Ectodermal cell (in vitro differentiated cells): ENCODE data around the gene GPHN.
"Not testable (repeated sequence)": the region's sequence is repeated elsewhere in the genome, so short reads cannot be mapped to it uniquely, and the experiment has no call there.

ENCODE experiments used
- H3K27ac ChIP-seq: 2 replicates; pipeline ENCODE4 v1.7.0; 2013; ENCODE audit warnings: mild to moderate bottlenecking, low read depth, low read length; ENCODE audit not compliant: insufficient read depth, poor library complexity, severe bottlenecking
- H3K27me3 ChIP-seq: 2 replicates; pipeline ENCODE4 v1.7.0; 2013; ENCODE audit warnings: mild to moderate bottlenecking, low read length; ENCODE audit not compliant: insufficient read depth, control insufficient read depth, poor library complexity, severe bottlenecking
- H3K36me3 ChIP-seq: one replicate; pipeline ENCODE4 v1.7.0; 2013; ENCODE audit warnings: low read length; ENCODE audit not compliant: control insufficient read depth, insufficient read depth
- H3K4me1 ChIP-seq: one replicate; pipeline ENCODE4 v1.7.0; 2013; ENCODE audit warnings: low read length; ENCODE audit not compliant: control insufficient read depth, insufficient read depth
- H3K4me3 ChIP-seq: 2 replicates; pipeline ENCODE4 v1.7.0; 2013; ENCODE audit warnings: low read depth, low read length, control low read depth; ENCODE audit not compliant: insufficient read depth
- H3K9me3 ChIP-seq: 2 replicates; pipeline ENCODE4 v1.7.0; 2013; ENCODE audit warnings: mild to moderate bottlenecking, low read length, moderate library complexity; ENCODE audit not compliant: control insufficient read depth
- WGBS, 2 experiments: methylation state at CpG; one replicate each; pipeline ENCODE4 v1.1.7; 2013; ENCODE audit warnings: missing lambda C conversion rate in 2 of 2; 5-methylcytosine and 5-hydroxymethylcytosine counted together

The GPHN gene

GRCh38 chr14:66530526-66530925, 22.6 kb downstream of the GPHN start:
- Histone ChIP-seq H3K27me3 (no peaks in the 10 kb centered on the region), H3K36me3 (no peaks in the 10 kb centered on the region), H3K27ac (no peak overlapping the region), H3K9me3 (no peaks in the 10 kb centered on the region), H3K4me1 (no peaks in the 10 kb centered on the region), H3K4me3 (no peak overlapping the region)
- 92 to 93% methylated on average over 9 of the region's 9 CpGs for WGBS, 2 experiments

- H3K27ac ChIP-seq = no peak overlapping the region
- 44 to 58% methylated on average over 3 of the region's 3 CpGs for WGBS, 2 experiments
- no peak overlapping the region for H3K4me3 ChIP-seq
- H3K4me1 ChIP-seq = no peaks in the 10 kb centered on the region
- no peaks in the 10 kb centered on the region for H3K27me3 ChIP-seq
- no peaks in the 10 kb centered on the region for H3K9me3 ChIP-seq
- no peaks in the 10 kb centered on the region for H3K36me3 ChIP-seq
Observed at GRCh38 chr14:66539034-66539433, 31.1 kb downstream of the GPHN start.

DNA sequence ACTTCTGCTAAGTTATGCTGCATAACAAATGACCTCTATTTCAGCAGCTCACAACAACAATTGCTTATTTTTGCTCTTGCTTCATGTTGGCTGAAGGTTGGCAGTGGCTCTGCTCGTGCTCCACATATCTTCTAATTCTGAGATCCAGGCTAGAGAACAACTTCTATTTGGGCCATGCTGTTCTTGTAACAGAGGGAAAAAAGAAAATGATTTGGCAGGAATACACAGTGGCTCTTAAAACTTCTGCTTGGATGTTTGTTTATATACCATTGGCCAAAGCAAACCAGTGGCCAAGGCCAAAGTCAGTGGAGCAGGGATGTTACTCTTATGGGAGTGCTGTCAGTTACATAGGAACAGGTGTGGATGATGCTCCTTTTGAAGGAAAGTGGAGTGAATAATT, 32.1 kb downstream of the GPHN start:
- Histone ChIP-seq H3K4me3 (no peak overlapping the region), H3K4me1 (no peaks in the 10 kb centered on the region), H3K36me3 (no peaks in the 10 kb centered on the region), H3K27me3 (no peaks in the 10 kb centered on the region), H3K9me3 (no peaks in the 10 kb centered on the region), H3K27ac (no peak overlapping the region)
- 92 to 93% methylated on average over 1 of the region's 1 CpG for WGBS, 2 experiments

GRCh38 chr14:66541627-66542026, 33.7 kb downstream of the GPHN start:
- no peak overlapping the region for H3K27ac ChIP-seq
- H3K27me3 ChIP-seq = no peaks in the 10 kb centered on the region
- H3K9me3 ChIP-seq = no peaks in the 10 kb centered on the region
- no peaks in the 10 kb centered on the region for H3K36me3 ChIP-seq
- no peaks in the 10 kb centered on the region for H3K4me1 ChIP-seq
- 91 to 96% methylated on average over 3 of the region's 3 CpGs for WGBS, 2 experiments
- no peak overlapping the region for H3K4me3 ChIP-seq

DNA sequence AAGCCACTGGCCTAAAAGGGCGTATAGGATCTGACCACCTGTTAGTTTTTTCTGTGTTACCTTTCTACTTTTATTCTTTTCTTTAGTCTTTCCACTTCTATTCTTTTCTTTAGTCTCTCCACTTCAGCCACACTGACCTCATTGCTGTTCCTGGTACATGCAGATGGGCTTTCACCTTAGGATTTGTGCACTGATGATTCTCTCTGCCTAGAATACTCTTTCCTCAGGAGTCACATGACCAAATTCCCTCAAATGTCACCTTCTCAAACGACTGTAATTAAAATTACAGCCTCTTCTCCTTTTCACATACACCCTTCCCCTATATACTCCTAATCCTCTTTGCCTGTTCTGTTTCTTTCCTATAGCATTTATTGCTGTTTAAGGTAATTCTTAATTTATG, 36.0 kb downstream of the GPHN start:
- Histone ChIP-seq H3K9me3 (peaks cover 2% of the 10 kb centered on the region), H3K27ac (no peak overlapping the region), H3K4me1 (no peaks in the 10 kb centered on the region), H3K36me3 (no peaks in the 10 kb centered on the region), H3K4me3 (no peak overlapping the region), H3K27me3 (no peaks in the 10 kb centered on the region)
- 83 to 90% methylated on average over 2 of the region's 2 CpGs for WGBS, 2 experiments

DNA sequence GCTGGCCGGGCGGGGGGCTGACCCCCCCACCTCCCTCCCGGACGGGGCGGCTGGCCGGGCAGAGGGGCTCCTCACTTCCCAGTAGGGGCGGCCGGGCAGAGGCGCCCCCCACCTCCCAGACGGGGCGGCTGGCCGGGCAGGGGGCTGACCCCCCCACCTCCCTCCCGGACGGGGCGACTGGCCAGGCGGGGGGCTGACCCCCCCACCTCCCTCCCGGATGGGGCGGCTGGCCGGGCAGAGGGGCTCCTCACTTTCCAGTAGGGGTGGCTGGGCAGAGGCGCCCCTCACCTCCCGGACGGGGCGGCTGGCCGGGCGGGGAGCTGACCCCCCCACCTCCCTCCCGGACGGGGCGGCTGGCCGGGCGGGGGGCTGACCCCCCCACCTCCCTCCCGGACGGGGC, 37.2 kb downstream of the GPHN start:
- not testable (repeated sequence) for H3K4me3 ChIP-seq, H3K4me1 ChIP-seq, H3K9me3 ChIP-seq, H3K36me3 ChIP-seq, H3K27ac ChIP-seq, H3K27me3 ChIP-seq
- WGBS, 2 experiments = 97% methylated on average over 7 of the region's 32 CpGs; no CpG with 5 or more reads in 1 of the 2 experiments

DNA sequence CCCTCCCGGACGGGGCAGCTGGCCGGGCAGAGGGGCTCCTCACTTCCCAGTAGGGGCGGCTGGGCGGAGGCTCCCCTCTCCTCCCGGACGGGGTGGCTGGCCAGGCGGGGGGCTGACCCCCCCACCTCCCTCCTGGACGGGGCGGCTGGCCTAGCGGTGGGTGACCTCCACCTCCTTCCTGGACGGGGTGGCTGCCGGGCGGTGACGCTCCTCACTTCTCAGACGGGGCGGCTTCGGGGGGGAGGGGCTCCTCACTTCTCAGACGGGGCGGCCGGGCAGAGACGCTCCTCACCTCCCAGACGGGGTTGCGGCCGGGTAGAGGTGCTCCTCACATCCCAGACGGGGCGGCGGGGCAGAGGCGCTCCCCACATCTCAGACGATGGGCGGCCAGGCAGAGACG, 37.8 kb downstream of the GPHN start:
- H3K27me3 ChIP-seq, H3K4me1 ChIP-seq, H3K36me3 ChIP-seq, H3K4me3 ChIP-seq, H3K27ac ChIP-seq, H3K9me3 ChIP-seq: not testable (repeated sequence)
- WGBS, 2 experiments = 94 to 98% methylated on average over 26 to 27 of the region's 32 CpGs

DNA sequence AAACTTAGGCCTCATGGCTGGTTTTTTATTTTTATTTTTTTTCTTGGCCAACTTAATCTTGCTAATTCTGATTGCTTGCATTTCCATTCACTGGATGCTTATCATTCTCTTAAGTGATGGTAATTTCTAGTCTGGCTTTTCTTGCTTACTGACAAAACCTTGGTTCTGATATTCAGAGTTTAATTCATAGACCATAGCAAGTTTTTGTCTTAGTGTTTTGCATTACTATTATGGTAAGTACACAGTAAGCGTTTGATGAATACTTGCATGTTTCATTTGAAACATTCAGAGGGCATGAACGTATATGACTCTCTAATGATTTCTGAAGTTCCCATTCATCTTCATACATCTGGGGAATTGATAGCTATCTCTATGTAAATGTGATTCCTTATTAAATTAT, 55.8 kb downstream of the GPHN start:
- Histone ChIP-seq H3K36me3 (no peaks in the 10 kb centered on the region), H3K27ac (no peak overlapping the region), H3K4me3 (no peak overlapping the region), H3K4me1 (no peaks in the 10 kb centered on the region), H3K27me3 (no peaks in the 10 kb centered on the region), H3K9me3 (no peaks in the 10 kb centered on the region)
- 88 to 100% methylated on average over 1 to 2 of the region's 2 CpGs for WGBS, 2 experiments

DNA sequence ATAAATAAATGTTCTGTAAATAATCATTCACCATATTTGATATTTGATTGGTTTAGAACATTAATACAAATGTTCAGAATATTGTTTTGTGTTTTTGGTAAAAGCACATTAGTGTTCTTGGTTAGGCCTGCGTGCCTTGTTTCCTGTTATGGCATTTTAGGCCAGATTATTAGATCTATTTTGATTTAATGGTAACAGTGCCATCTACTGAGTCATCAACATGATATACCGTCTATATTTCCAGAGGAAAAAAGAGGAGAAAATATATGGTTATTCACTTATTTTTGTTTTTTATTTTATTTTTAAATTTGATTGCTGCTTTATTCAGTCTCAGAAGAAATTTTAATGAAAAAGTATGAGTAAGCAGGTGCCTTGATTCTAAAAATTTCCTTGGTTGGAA, 60.3 kb downstream of the GPHN start:
- Histone ChIP-seq H3K36me3 (no peaks in the 10 kb centered on the region), H3K27me3 (no peaks in the 10 kb centered on the region), H3K27ac (no peak overlapping the region), H3K9me3 (no peaks in the 10 kb centered on the region), H3K4me1 (no peaks in the 10 kb centered on the region), H3K4me3 (no peak overlapping the region)
- WGBS, 2 experiments = 100% methylated on average over 1 of the region's 2 CpGs

GRCh38 chr14:66572826-66573225, 64.9 kb downstream of the GPHN start:
- peaks cover 3% of the 10 kb centered on the region for H3K36me3 ChIP-seq
- WGBS, 2 experiments = 100% methylated on average over 1 of the region's 1 CpG; no CpG with 5 or more reads in 1 of the 2 experiments
- H3K27ac ChIP-seq = no peak overlapping the region
- no peaks in the 10 kb centered on the region for H3K4me1 ChIP-seq
- H3K27me3 ChIP-seq = no peaks in the 10 kb centered on the region
- H3K9me3 ChIP-seq = no peaks in the 10 kb centered on the region
- no peak overlapping the region for H3K4me3 ChIP-seq

DNA sequence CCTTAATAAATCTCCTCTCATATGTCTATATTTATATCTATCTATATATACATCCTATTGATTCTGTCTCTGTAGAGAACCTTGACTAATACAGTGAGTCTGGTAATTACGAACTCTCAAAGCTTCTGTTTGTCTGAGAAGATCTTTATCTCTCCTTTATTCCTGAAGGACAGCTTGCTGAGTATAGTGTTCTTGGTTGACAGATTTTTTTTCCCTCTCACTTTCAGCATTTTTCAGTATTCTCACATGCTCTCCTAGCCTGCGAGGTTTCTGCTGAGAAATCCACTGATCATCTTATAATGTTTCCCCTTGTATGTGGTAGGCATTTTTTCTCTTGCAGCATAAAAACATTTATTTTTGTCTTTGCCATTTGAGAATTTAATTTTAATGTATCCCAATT, 67.1 kb downstream of the GPHN start:
- Histone ChIP-seq H3K27me3 (no peaks in the 10 kb centered on the region), H3K27ac (no peak overlapping the region), H3K4me1 (no peaks in the 10 kb centered on the region), H3K4me3 (no peak overlapping the region), H3K9me3 (no peaks in the 10 kb centered on the region), H3K36me3 (peaks cover 3% of the 10 kb centered on the region)
- 86 to 92% methylated on average over 2 of the region's 2 CpGs for WGBS, 2 experiments
